ENCODE data around the gene STK24. TPM values are rescaled to one million over a fixed set of nuclear protein-coding genes. Genes with fewer than 3 reads are reported as not detected.
"Not testable (repeated sequence)": the region's sequence is repeated elsewhere in the genome, so short reads cannot be mapped to it uniquely, and the experiment has no call there.

STK24 gene
- polyA plus RNA-seq, 3 donors from 2014 or later = 10.8 to 18.8 (median 15.8) TPM

- peaks cover 1 to 5% (median 3%) of the 10 kb centered on the region in 3 donors for H3K27me3 Mint-ChIP-seq (ENCODE audit: low read depth in 3 of 3)
- no peaks in the 10 kb centered on the region for H3K36me3 Mint-ChIP-seq
- no peaks in the 10 kb centered on the region for H3K9me3 Mint-ChIP-seq
- no peak overlapping the region for H3K27ac Mint-ChIP-seq
- DNase-seq = no peak
- no peaks in the 10 kb centered on the region for H3K4me1 Mint-ChIP-seq
- no peak overlapping the region for H3K4me3 Mint-ChIP-seq
Observed at GRCh38 chr13:98591721-98592361, 14.9 kb upstream of the STK24 start.

- H3K4me3 Mint-ChIP-seq; DNase-seq; H3K27ac Mint-ChIP-seq; H3K36me3 Mint-ChIP-seq; H3K4me1 Mint-ChIP-seq; H3K27me3 Mint-ChIP-seq (ENCODE audit: low read depth in 3 of 3); H3K9me3 Mint-ChIP-seq: not testable (repeated sequence)
Observed at GRCh38 chr13:98590471-98590870, 13.6 kb upstream of the STK24 start.

- not testable (repeated sequence) for H3K4me1 Mint-ChIP-seq; H3K27me3 Mint-ChIP-seq (ENCODE audit: low read depth in 3 of 3); H3K4me3 Mint-ChIP-seq; H3K27ac Mint-ChIP-seq; DNase-seq; H3K36me3 Mint-ChIP-seq; H3K9me3 Mint-ChIP-seq
Observed at GRCh38 chr13:98589516-98589915, 12.6 kb upstream of the STK24 start.

- H3K4me1 Mint-ChIP-seq = no peaks in the 10 kb centered on the region
- H3K27me3 Mint-ChIP-seq (ENCODE audit: low read depth in 3 of 3) = peaks cover 3 to 4% (median 3%) of the 10 kb centered on the region in 3 donors
- H3K9me3 Mint-ChIP-seq = no peaks in the 10 kb centered on the region
- no peak overlapping the region for H3K4me3 Mint-ChIP-seq
- no peaks in the 10 kb centered on the region for H3K36me3 Mint-ChIP-seq
- no peak for DNase-seq
- no peak overlapping the region for H3K27ac Mint-ChIP-seq
Observed at GRCh38 chr13:98586400-98587345, 9.8 kb upstream of the STK24 start.

- H3K27ac Mint-ChIP-seq = no peak overlapping the region
Observed at GRCh38 chr13:98585946-98586345, 9.0 kb upstream of the STK24 start.

GRCh38 chr13:98585398-98585754 lies 8.5 kb upstream of the STK24 start:
- H3K27me3 Mint-ChIP-seq (ENCODE audit: low read depth in 3 of 3) = peaks cover 3 to 5% (median 5%) of the 10 kb centered on the region in 3 donors
- DNase-seq = no peak
- no peak overlapping the region for H3K27ac Mint-ChIP-seq
- no peaks in the 10 kb centered on the region for H3K36me3 Mint-ChIP-seq
- H3K4me1 Mint-ChIP-seq = no peaks in the 10 kb centered on the region
- no peaks in the 10 kb centered on the region for H3K9me3 Mint-ChIP-seq
- H3K4me3 Mint-ChIP-seq = no peak overlapping the region

More at GRCh38 chr13:98585946-98586345, 9.0 kb upstream of the STK24 start:
- peaks cover 3 to 5% (median 5%) of the 10 kb centered on the region in 3 donors for H3K27me3 Mint-ChIP-seq (ENCODE audit: low read depth in 3 of 3)
- H3K9me3 Mint-ChIP-seq = no peaks in the 10 kb centered on the region
- H3K4me3 Mint-ChIP-seq = no peak overlapping the region
- no peaks in the 10 kb centered on the region for H3K4me1 Mint-ChIP-seq
- no peak for DNase-seq
- no peaks in the 10 kb centered on the region for H3K36me3 Mint-ChIP-seq

- H3K9me3 Mint-ChIP-seq = no peaks in the 10 kb centered on the region
- no peak for DNase-seq
- no peak overlapping the region for H3K4me3 Mint-ChIP-seq
- H3K36me3 Mint-ChIP-seq = no peaks in the 10 kb centered on the region
- H3K27me3 Mint-ChIP-seq (ENCODE audit: low read depth in 3 of 3) = peaks cover 3 to 5% (median 5%) of the 10 kb centered on the region in 3 donors
- no peak overlapping the region for H3K27ac Mint-ChIP-seq
- no peaks in the 10 kb centered on the region for H3K4me1 Mint-ChIP-seq
Observed at GRCh38 chr13:98584668-98585397, 7.9 kb upstream of the STK24 start.

- Mint-ChIP-seq H3K36me3 (no peaks in the 10 kb centered on the region), H3K27me3 (ENCODE audit: low read depth in 3 of 3) (peaks cover 2 to 5% (median 4%) of the 10 kb centered on the region in 3 donors), H3K4me3 (no peak overlapping the region), H3K9me3 (no peaks in the 10 kb centered on the region), H3K27ac (no peak overlapping the region), H3K4me1 (no peaks in the 10 kb centered on the region)
- no peak for DNase-seq
Observed at GRCh38 chr13:98582947-98583346, 6.0 kb upstream of the STK24 start.

- no peaks in the 10 kb centered on the region for H3K9me3 Mint-ChIP-seq
- peaks cover 5 to 6% of the 10 kb centered on the region in 2 donors for H3K4me1 Mint-ChIP-seq
- no peaks in the 10 kb centered on the region for H3K36me3 Mint-ChIP-seq
- peaks cover 2 to 9% (median 4%) of the 10 kb centered on the region in 3 donors for H3K27me3 Mint-ChIP-seq (ENCODE audit: low read depth in 3 of 3)
- H3K4me3 Mint-ChIP-seq = no peak overlapping the region
- no peak for DNase-seq
- H3K27ac Mint-ChIP-seq = peak overlapping the region in 1 of 6 donors; percentile 6
Observed at GRCh38 chr13:98581971-98582702, 5.2 kb upstream of the STK24 start.

- Mint-ChIP-seq H3K27ac (no peak overlapping the region), H3K4me3 (no peak overlapping the region), H3K4me1 (peaks cover 5 to 6% of the 10 kb centered on the region in 2 donors), H3K9me3 (no peaks in the 10 kb centered on the region), H3K36me3 (no peaks in the 10 kb centered on the region), H3K27me3 (ENCODE audit: low read depth in 3 of 3) (peaks cover 2 to 9% (median 3%) of the 10 kb centered on the region in 3 donors)
- DNase-seq = no peak
Observed at GRCh38 chr13:98581381-98581780, 4.5 kb upstream of the STK24 start.

GRCh38 chr13:98580420-98580819 lies 3.5 kb upstream of the STK24 start:
- no peak for DNase-seq
- Mint-ChIP-seq H3K9me3 (no peaks in the 10 kb centered on the region), H3K27ac (peak overlapping the region in 1 of 6 donors; percentile 43), H3K27me3 (ENCODE audit: low read depth in 3 of 3) (peaks cover 3 to 15% (median 6%) of the 10 kb centered on the region in 3 donors), H3K36me3 (no peaks in the 10 kb centered on the region), H3K4me3 (no peak overlapping the region), H3K4me1 (peaks cover 9 to 12% of the 10 kb centered on the region in 2 donors)

- H3K4me3 Mint-ChIP-seq = peak overlapping the region; percentile 83 to 88 (median 85)
- H3K27me3 Mint-ChIP-seq (ENCODE audit: low read depth in 3 of 3) = peaks cover 1 to 17% (median 9%) of the 10 kb centered on the region in 3 donors
- H3K9me3 Mint-ChIP-seq = no peaks in the 10 kb centered on the region
- no peak for DNase-seq
- peak overlapping the region; percentile 90 to 96 (median 92) for H3K27ac Mint-ChIP-seq
- peaks cover 28 to 36% of the 10 kb centered on the region in 2 donors for H3K4me1 Mint-ChIP-seq
- no peaks in the 10 kb centered on the region for H3K36me3 Mint-ChIP-seq
Observed at GRCh38 chr13:98577836-98578285, 954 bp upstream of the STK24 start.

Data from immature natural killer cell (primary cell).